NB4 (cell line): ENCODE data around the gene GRAMD4.

Experiments
- DNase-seq: peaks from one replicate; pipeline ENCODE4 v3.0.0; 2010; ENCODE audit warnings: low read depth
- H3K4me3 ChIP-seq: one replicate; pipeline ENCODE4 v1.5.1; 2011; ENCODE audit warnings: mild to moderate bottlenecking, low read depth, low read length, moderate library complexity
- MYC ChIP-seq: IDR thresholded peaks from 2 replicates; pipeline ENCODE4 v1.6.1; 2011; ENCODE audit warnings: low read depth, low read length
- POLR2A ChIP-seq: IDR thresholded peaks from 2 replicates; pipeline ENCODE4 v1.6.1; 2011; ENCODE audit warnings: mild to moderate bottlenecking; ENCODE audit not compliant: insufficient read length; ENCODE audit errors: extremely low read depth
- TF ChIP-seq, protein P1 (sequence below): IDR thresholded peaks from 2 replicates; pipeline ENCODE4 v1.6.1; 2011; ENCODE audit warnings: low read depth, low read length
- TF ChIP-seq, protein P2 (sequence below): IDR thresholded peaks from one replicate; pipeline ENCODE4 v1.5.1; 2012; ENCODE audit warnings: low read depth, low read length

The GRAMD4 gene

DNA sequence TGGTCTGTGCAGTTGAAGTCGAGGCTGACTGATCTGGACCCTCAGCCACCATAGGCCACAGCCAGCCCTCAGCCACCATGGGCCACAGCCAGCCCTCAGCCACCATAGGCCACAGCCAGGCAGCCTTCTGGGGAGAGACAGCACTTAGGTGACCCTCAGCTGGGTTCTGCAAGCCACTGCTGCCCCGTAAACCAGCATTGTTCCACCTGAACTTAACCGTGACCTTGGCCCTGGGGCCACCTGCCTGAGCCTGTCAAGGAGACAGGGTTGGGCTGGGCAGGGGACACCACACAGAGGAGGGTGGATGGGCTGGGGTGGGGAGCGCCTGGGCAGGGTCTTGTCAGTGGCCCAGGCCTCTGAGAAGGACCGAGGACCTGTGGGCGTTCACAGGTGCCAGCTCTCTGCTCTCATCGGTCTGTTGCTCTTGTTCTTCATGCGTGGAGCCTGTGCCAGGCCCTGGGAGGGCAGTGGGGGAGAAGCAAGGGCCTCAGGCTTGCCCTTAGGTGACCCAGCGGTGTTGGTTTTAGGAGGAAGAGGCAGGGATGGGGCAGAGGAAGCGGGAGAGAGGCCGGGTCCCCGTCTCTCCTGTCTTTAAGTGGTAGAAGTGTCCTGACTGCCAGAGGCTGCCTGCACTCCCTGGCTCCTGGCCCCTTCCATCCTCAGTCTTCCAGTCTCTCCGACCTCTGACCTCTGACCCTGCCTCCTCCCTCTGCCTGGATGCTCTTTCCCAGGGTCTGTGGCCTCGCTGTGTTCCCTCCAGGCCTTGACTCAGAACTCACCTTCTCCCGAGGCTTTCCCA, 36.9 kb downstream of the GRAMD4 start:
- TF ChIP-seq, protein P1, sequence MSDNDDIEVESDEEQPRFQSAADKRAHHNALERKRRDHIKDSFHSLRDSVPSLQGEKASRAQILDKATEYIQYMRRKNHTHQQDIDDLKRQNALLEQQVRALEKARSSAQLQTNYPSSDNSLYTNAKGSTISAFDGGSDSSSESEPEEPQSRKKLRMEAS = no peak
- TF ChIP-seq, protein P2, sequence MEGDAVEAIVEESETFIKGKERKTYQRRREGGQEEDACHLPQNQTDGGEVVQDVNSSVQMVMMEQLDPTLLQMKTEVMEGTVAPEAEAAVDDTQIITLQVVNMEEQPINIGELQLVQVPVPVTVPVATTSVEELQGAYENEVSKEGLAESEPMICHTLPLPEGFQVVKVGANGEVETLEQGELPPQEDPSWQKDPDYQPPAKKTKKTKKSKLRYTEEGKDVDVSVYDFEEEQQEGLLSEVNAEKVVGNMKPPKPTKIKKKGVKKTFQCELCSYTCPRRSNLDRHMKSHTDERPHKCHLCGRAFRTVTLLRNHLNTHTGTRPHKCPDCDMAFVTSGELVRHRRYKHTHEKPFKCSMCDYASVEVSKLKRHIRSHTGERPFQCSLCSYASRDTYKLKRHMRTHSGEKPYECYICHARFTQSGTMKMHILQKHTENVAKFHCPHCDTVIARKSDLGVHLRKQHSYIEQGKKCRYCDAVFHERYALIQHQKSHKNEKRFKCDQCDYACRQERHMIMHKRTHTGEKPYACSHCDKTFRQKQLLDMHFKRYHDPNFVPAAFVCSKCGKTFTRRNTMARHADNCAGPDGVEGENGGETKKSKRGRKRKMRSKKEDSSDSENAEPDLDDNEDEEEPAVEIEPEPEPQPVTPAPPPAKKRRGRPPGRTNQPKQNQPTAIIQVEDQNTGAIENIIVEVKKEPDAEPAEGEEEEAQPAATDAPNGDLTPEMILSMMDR = no peak
- no peak for TF ChIP-seq POLR2A
- TF ChIP-seq MYC = no peak
- H3K4me3 ChIP-seq = no peak overlapping the region
- DNase-seq = no peak

DNA sequence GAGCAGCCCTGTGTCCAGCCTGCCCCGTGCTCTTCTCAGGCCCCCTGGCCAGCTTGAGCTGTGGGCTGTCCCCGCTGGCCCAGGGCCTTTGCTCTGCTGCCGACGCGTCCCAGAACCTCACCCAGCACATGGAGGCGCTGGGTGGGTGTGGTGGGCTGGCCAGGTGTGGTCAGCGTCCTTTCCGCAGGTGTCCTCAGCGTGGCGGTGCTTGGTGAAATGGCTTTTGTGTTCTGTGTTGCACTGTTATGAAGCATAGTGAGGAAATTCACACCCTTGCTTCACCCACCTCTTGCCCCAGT, 37.4 kb downstream of the GRAMD4 start:
- TF ChIP-seq, protein P1 = no peak
- TF ChIP-seq, protein P2 = no peak
- TF ChIP-seq MYC = no peak
- TF ChIP-seq POLR2A = no peak
- no peak for DNase-seq
- no peak overlapping the region for H3K4me3 ChIP-seq

DNA sequence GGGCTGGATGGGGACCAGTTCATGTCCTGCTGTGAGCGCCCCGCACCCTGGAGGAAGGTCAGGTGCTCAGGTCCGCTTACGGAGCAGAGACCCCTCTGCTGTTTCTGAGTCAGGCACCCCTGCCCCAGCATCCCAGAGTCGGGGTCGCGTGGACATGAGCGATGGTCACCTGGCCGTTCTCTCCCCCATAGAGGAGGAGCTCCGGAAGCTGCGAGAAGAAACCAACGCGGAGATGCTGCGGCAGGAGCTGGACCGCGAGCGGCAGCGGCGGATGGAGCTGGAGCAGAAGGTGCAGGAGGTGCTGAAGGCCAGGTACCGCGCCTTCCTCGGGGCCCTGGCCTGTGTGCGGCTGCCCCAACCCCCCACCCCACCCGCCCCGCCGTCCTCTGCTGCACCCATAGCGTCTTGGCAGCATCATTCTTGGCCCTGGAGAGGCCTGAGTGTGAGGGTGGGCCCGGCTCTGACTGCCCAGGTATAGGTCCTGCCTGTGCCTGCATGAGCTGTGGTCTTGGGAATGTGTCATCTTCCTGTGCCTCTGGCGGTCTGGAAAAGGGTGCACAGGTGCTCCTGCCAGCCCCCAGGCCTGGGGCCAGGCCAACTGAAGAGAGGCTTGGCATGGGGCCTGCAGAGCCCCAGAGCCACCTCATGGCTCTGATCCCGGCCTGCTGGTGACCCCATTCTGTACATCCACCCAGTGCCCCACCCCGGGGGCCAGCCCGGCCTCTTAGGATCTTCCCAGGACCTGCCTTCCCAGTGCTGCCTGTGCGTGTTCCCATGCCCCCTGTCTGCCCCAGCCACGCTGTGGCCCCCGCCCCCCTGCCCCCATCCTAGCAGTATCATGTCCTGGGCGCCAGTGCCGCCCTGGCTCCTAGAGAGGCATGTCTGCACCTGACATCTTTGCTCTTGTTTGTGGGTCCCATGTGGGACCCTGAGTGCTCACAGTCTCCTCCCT, 38.1 kb downstream of the GRAMD4 start:
- no peak overlapping the region for H3K4me3 ChIP-seq
- DNase-seq = no peak
- TF ChIP-seq, protein P1 = no peak
- TF ChIP-seq, protein P2 = no peak
- TF ChIP-seq MYC (no peak), POLR2A (no peak)

DNA sequence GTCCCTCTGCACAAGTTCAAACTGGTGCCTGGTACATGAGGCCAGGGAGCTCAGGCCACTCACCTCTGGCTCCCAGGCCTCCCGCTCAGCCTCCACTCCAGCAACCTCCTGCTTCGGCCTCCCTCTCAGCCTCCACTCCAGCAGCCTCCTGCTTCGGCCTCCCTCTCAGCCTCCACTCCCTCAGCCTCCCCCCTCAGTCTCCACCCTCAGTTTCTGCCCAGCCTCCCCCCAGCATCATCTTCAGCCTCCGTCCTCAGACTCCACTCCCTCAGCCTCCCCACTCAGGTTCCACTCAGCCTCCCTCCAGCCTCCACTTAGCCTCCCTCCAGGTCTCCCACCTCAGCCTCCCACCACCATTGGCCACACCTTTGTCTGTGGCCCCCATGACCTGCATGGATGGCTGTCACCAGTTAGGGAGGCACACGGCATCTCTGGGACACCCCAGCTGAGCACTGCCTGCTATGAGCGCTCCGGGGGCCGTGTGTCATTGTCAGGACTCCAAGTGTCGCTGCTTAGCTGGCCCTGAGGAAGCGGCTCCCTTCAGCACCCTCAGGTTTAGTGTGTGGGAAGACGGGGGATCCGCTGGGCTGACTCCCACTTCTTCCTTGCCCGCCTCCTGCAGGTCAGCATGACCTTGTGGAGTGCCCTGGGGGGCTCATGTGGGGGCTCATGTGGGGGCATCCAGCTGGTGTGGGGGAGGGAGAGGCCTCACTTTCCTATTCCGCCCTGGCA, 39.0 kb downstream of the GRAMD4 start:
- TF ChIP-seq POLR2A (no peak), MYC (no peak)
- TF ChIP-seq, protein P2 = no peak
- TF ChIP-seq, protein P1 = no peak
- no peak for DNase-seq

DNA sequence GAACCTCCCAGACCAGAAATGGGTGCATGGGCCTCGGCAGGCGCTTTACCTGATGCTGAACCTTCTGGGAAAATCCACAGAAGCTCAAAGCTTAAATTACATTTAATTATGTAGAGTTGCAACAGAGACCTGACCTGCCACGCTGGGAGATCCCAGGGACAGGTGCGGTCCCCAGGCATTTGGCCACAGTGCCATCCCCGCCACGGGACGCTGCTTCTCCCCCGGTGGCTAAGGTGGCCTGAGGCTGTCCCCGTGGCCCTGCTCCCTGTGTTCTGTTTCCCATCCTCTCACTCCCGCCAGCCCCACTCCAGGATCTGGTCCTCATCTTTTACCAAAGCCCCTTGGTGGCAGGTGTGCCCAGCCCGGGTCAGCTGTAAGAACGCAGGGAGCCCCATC, 39.6 kb downstream of the GRAMD4 start:
- no peak overlapping the region for H3K4me3 ChIP-seq
- TF ChIP-seq, protein P1 = no peak
- TF ChIP-seq, protein P2 = no peak
- TF ChIP-seq MYC = no peak
- no peak for TF ChIP-seq POLR2A
- DNase-seq = no peak

More for the DNA sequence above, 39.0 kb downstream of the GRAMD4 start:
- no peak overlapping the region for H3K4me3 ChIP-seq
